ENCODE results near the gene MAT2A.

MAT2A gene

DNA sequence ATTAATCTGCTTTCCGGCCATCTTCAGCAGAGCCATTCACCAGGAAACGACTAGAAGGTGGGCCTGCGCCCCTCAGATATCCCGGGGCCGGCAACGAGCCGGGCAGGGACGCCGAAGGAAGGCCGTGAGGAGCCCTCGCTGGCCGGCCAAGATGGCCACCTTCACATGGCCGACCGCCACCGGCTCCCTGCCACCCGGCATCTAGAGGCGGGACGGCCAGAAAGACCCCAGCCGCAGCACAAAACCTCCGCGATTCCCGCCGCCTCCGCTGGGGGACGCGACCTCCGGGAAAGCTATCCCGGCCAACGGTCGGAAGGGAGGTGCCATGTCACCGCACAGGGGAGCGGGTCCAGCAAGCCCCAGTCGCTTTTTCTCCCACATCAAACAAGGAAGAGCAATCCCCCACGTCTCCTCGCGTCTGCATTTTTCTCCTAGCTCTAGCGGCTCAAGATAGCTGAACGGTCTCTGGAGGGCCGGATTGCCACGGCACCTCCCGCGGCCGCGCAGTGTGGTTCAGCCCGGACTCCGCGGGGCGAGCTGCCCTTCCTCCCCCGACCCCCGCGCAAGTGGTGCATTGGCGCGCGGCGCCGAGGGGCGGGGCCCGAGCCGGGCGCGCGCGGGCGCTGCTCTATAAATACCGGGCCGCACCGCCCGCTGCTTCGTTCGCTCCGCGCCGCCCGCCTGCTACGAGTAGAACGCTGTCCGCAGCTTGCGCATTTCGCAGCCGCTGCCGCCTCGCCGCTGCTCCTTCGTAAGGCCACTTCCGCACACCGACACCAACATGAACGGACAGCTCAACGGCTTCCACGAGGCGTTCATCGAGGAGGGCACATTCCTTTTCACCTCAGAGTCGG, at the start of gene MAT2A:
TSS of gene MAT2A (plus strand) at position 662 of the 854 bp plus-strand sequence. CDS start at position 782, 120 bp downstream.
- DNase-seq: peak; percentile 93 to 96

DNA sequence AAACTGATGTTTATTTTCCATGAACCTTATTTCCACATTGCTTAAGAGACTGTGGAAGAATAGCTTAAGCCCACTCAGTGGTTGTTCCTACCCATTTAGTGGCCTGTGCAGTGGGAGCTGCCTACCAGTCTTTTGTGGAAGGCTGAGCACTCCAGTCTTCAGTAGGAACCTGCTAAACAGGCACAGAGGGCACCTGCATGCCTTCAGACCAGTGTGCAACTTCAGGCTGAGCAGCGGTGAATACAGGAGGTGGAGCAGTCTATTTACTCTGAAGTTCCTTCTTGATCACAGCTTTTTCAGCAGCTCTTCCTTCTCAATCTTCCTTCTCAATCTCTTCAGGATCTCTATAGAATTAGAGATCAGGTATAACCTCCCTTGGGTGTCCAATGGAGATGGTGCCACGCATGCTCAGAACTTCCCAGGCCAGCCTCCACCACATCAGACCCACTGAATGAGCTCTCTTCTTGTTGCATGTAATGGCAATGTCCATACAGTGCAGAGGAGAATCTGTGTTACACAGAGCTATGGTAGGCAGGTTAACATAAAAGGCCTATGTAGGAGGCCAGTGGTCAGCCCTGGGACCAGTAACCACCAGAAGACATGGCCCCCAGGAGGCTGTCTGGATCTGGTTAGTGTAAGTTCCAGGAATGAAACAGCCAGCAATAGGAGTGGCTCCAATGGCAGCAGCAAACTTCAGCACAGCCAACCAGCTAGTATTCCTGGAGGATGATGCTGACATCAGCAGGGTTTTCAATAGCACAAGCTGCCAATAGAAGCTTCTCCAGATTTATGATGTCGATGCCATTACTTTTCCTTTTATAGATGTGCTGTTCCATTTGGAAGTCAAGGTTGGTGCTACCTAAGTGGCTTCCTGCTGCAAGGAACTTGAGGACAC, 47.9 kb upstream of the MAT2A start:
- no peak for DNase-seq

- no peak for DNase-seq
Observed at GRCh38 chr2:85496436-85496835, 42.5 kb upstream of the MAT2A start.

DNA sequence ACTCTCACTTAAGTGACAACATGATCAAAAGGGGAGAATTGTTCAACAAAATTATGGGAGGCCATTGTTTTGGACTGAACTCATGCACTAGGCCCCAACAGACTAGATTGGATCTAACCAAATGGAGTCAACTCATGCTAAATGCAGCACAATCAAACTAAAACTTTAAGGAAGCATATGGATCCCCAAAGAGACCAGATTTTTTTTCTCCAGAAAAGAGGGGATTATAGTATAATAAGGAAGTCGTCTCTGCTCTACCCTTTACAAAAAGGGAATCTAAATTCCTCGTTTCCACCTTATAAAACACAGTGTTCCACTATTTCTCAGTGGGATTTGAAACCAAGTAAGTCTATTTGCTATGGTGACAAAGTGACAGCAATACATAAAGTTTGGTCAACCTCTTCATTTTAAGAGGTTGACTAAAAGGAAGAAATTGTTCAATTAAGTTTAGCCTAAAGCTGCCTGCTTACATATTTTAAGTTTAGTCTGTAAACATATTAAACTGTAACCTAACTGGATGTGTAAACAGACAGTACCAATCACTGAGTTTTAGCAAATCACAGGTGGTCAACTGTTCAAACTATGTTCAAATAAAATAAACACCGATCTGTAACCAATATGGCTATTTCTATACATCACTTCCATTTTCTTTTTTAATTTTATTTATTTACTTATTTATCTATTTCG, 40.9 kb upstream of the MAT2A start:
- DNase-seq: no peak

DNA sequence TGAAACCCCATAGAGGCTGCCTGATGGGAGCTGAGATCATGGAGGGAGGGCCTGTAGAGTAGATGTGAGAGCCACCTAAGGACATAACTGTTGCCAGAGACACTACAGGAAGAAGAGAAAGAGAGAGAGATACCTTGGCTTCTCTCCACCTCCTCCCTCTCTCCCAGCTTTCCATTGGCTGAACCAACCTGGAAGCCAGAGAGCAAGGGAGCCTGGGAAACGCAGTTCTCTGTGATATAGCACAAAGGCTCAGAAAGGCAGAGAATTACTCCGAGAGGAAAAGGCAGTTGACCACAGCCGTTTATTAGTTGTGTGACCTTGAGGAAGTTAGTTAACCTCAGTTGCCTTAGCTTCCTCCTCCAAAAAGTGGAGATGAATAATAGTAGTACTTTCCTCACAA, 37.7 kb upstream of the MAT2A start:
- DNase-seq: no peak

DNA sequence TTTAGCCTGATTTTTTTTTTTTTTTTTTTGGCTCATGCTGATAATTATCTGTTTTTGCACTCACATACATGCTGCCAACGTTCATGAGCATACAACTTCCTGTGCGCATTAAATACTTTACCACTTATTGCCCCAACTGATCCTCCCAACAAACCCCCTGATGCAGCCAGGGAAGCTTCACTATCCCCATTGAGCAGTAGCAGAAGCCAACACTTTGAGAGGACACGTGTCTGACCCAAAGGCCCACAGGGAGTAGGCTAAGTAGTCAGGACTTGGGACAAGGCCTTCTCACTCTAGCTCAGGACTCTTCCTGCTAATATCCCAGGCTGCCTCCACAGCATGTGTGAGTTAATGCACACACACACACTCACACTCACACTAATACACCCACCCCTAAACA, 36.2 kb upstream of the MAT2A start:
- DNase-seq: no peak

DNA sequence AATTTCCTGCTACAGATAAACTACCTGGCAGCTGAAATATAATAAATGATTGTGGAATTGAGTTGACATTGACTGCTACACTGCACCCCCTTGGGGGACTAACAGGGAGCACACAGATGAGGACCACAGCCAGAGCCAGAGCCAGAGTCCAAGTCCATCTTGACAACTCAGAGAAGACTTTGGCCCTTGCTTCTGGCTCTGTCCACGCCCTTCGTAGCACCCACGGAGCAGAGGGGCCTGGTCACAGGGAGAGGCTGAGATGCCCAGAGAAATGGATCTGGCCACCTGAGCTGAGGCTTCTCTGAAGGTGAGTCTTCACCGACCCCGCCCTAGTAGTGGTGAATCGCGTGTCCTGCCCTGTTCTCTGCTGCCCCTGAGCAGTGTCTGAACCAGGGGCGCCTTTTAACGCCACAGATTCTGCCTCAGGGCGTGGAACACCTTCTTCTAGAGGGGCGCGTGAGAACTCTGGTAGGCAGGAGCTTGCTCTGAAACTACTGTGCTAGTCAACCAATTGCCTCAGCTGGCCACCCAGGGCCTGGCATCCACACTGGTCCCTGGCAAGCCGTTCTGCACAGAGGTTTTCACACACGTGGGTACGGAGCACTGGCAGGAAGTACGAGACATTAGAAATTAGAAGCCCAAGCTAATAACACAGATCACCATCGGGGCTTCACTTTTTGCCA, 35.7 kb upstream of the MAT2A start:
- no peak for DNase-seq

- DNase-seq: no peak
Observed at GRCh38 chr2:85503851-85504777, 34.9 kb upstream of the MAT2A start.

DNA sequence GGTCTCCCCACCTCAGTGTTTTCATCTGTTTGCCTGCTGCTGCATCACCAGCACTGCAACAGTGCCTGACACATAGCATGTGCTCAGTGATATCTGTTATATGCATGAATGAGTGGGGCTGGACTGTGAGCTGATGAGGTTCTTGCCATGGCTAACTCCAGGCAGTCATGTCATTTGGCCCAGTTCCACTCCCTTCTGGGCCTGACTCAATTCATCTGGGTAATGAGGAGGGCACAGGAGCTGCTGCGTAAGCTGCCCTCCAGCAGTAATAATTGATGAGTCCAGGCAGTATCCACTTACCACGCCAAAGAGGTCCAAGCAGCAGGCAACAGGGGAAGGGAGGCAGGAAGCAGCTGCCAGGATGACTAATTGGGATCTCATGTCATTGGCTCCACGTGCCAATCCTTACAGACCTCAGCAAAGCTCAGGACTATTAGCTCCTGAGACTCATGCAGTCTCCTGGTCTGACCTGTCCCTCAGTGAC, 34.1 kb upstream of the MAT2A start:
- DNase-seq: no peak

DNA sequence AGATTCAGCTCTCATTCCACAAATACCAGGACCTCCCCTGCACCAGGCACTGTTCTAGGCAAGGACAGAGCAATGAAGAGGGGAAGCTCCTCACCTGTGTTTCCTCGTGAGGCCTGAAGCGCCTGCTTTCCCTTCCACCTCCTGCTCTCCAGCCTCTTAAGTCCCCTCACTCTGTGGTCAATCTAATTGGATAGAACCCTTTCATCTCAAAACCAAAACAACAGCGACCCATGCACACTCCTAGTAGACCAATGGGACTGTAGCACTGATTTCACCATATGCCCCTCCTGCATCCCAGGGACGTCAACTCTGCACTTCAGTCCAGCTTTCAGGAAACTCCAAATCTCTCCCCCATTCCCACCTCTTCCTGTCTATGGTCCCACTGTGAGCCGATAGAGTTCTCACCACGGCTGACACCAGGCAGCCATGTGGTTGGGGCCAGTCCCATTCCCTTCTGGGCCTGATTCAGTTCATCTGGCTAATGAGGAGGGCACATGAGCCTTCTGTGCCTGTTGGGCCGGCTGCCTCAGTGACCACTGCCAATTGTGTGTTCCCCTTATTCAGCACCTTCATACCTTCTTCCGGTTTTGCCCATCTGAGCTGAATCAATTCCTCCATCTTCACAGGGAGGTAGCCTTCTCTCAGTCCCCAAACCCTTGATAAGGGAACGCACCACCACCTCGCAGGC, 33.3 kb upstream of the MAT2A start:
- DNase-seq: no peak

DNA sequence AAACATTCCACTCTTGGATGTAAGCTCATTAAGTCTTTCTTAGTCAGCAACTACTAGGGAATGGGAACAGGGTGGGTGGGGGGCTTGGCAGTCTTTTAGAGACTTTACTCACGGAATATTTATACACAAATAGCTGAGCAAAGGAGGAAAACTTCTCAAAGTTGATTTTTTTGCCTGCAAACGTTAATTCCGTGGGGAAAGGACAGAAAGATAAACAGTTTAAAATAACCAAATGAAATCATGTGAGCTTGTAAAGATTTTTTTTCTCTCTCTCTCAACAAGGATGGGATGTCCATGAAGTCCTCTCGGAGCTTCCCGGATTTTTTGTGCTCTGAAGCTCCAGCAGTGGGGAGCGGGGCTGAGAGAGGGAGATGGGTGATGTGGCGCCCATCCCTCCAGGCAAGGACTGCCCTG, 32.2 kb upstream of the MAT2A start:
- DNase-seq: no peak

GRCh38 chr2:85511008-85511811, 27.8 kb upstream of the MAT2A start:
- no peak for DNase-seq

DNA sequence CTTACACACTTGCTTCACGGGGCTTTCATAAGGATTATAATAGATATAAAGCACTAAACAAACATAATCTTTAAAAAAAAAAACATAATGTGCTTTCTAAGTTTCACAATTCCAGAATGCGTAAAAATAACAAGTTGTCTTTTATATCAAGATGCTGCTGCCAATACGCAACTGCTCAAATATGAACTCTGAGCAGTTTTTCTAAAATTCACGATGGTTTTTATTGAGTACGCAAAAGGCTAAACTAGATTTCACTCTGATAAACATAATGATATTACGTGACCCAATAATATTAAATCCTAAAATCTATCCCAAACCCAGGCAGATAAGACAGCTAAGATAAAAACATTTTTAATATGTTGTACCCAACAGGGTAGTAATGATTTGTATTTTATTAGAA, 24.6 kb upstream of the MAT2A start:
- DNase-seq: no peak

DNA sequence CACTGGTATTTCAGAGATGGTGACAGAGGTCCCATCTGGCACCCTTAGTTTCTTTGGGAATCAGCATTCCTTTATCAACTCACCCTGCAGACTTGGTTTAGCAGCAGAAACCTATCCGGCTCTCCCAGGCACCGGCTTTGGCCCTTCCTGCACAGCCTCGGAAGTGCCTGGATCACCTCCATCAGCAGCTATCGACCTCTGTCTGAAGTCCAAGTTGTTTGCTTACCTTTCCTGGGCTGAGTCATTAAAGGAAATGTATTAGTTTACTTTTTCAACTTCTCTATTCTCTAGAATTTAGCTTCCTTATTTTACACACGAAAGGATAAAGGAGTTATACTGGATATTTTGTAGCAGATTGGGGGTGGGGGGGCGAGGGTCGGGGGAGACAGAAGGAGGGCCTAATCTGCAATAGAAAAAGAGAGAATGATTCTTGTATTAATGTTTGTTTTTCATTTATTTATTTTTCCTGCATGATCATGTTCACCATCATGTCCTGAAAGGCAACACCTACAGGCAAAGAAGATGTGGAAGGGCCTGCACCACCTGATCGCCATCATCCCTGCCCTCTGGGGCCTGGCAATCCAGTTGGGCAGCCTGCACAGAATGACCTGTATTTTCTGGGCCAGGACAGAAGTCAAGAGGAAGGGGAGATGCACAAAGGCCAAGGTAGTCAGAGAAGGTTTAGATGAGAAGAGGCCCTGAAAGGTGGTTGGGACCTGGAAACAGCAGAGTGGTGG, 22.1 kb upstream of the MAT2A start:
- no peak for DNase-seq

GRCh38 chr2:85522090-85522647, 16.8 kb upstream of the MAT2A start:
- no peak for DNase-seq

DNA sequence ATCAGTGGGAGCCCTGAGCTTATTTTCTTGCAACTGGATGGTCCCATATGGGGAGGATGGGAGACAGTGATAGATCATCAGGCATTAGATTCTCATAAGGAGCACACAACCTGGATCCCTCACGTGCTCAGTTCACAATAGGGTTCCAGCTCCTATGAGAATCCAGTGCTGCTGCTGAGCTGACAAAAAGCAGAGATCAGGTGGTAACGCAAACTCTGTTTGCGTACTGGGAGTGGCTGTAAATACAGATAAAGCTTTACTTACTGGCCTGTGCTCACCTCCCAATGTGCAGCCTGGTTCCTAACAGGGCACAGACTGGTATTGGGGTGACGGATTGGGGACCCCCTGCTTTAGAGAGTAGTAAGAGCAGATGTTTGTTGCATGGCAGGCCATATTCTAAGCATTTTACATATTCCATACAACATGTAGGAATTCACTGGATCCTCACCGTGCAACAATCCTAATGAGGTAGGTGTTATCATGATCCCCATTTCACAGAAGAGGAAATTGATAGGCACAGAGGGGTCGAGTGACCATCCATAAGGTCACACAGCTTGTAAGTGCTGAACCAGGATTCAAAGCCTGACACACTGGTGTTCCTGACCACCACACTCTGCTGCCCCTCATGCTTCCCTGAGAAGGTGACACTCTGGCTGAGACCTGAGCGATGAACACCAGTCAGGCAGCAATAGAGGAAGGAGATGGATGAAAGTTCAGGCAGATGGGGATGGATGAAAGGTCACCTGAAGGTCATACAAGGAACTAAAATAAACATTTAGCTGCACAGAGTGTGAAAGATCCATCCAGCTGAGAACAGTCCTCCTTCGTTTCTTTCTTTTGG, 15.7 kb upstream of the MAT2A start:
- DNase-seq: no peak

GRCh38 chr2:85523903-85524335, 15.0 kb upstream of the MAT2A start:
- no peak for DNase-seq
